TTC549 (cell line): ENCODE results near the gene SLC6A6.

ENCODE experiments used
- FAIRE-seq: peaks from 2 replicates; lab custom pipeline; 2012; peaks lifted over from hg19 to GRCh38; lab: Jason Lieb, UNC

Gene SLC6A6

GRCh38 chr3:14508505-14508819 lies 106.1 kb downstream of the SLC6A6 start:
- no peak for FAIRE-seq

DNA sequence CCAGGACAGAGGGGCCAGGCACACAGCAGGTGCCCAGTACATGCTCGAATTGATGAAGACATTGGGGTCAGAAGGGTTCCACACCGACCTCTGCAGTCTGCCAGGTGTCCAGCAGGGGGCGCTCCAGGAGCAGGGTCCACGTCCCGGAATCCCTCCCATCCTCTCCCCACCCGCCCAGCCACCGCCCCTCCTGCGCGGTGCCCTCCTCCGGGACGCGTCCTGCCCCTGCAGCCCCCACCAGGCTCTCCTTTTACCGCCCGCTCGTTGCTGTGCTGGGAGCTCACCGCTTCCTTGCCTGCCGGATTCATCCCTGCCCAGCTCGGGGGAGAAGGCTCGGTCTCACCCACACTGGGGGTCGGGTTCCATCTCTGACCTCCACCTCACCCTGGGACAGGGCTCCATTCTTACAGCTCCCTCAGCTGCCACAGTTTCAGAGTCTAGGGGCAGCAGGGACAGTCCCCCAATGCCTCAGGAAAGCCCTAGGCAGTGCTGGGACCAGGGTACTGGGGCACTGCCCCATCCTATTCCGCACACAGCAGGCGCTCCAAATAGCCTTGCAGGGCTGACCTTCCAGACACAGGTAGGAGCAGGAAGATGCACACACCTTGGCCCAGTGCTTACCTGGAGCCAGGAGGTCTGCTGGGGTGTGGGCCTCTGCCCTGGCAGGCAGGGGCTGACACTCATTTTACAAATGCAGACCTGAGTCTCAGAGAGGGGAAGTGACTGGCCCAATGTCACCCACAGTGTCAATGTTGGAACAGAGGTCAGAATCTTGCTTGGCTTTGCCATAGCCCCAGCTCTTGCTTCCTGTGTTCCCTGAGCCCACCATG lies 106.8 kb downstream of the SLC6A6 start:
- no peak for FAIRE-seq

DNA sequence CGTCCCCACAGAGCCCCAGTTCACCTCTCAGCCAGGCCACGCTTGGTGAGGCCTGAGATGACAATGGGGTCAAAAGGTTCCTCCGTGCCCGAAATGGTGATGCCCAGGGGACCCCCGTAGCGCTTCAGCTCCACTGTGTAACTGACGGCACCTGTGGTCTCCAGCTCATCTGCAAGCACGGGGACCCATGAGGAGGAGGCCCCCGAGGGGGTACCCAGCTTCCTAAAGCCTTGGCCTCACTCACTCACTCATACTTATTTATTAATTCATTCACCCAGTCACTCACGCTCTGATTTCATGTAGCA lies 107.3 kb downstream of the SLC6A6 start:
- no peak for FAIRE-seq

DNA sequence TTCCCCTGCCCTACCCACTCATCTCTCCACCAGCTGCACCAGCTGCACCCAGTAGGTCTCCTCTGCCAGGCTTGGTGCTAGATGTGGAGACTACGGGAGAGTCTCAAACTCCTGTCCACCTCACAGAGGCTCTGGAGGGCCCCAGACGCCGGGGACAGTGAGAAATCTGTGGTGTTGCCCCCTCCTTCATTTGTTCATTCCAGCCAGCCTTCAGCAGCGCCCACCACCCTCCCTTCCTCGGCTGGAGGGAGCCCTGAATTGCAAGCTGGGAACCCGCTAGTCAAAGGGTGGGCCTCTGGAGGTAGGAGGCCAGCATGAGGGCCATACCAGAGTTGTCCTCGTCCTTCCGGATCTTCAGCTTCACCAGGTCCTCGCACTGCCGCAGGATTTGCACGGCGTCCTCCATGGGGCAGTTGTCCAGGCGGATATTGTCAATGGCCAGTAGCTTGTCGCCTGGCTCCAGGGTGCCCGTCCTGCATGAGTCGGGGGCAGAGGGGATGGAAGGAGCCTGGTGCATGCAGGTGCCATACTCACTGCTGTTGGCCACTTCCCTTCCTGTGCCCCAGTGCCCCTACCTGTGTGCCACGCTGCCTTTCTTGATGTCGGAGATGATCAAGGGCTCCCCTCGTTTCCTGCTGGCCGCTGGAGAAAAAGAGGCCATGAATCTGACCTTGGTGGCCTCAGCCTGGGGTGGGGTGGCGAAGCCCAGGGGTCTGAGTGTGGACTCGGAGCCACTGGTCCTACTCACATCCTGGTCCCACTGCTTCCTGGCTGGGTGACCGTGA lies 108.6 kb downstream of the SLC6A6 start:
- FAIRE-seq: no peak

DNA sequence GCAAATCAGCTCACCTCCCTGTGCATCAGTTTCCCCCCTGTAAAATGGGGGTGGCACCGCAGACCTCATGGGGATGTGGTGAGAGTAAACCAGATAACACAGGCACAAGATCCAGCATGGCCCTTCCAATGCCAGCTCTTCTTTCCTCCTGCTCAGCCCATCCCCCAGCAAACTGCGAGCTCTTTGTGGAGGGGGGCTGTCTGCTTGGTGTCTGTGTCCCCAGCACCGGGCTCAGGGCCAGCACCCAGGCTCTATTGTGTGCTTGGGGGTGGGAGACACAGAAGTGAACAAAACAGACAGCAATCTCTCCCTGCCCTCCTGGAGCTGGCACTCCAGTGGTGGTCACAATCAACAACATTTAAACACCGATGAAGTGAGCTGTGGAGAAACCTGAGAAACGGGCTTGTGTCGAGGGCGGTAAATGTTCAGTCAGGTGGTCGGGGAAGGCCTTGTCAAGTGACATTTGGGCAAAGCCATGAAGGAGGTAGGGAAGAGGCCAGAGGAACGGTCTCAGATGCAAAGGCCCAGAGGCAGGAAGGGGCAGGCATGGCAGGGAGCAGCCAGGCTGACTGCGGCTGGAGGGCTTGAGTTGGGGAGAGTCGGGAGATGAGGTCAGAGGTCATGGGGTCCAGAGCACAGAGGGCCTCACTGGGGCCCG lies 109.3 kb downstream of the SLC6A6 start:
- no peak for FAIRE-seq

DNA sequence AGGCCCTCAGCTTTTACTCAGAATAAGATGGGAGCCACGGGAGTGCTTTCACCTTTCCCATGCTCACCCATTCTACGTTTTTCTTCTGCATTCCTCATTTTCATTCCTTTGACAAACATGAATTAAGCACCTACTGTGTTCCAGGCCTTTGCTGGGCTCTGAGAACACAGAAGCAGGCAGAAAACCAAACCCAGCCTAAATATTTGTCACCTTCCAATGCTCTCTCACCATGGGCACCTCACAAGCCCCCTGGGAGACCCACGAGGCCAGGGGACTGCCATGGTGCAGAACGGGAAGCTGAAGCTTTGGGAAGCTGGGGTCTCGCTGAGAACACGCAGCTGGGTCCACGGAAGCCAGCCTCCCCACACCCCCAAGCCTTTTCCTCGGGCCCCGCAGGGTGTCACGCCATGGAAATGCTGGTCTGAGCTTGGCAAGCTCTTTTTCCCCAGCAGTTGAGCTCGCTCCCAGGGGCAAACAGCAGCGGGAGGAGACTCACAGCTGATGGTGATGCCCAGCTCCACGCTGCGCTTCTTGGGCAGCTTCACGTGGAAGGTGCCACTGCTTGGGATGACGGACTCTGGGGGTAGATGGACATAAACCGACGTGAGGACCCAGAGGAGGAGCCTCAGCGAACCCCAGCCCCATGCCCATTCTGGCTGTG lies 110.0 kb downstream of the SLC6A6 start:
- FAIRE-seq: no peak

- no peak for FAIRE-seq
These were observed 110.5 kb downstream of the SLC6A6 start for GRCh38 chr3:14512942-14513327.

- FAIRE-seq: no peak
These were observed 111.3 kb downstream of the SLC6A6 start for GRCh38 chr3:14513566-14514322.

DNA sequence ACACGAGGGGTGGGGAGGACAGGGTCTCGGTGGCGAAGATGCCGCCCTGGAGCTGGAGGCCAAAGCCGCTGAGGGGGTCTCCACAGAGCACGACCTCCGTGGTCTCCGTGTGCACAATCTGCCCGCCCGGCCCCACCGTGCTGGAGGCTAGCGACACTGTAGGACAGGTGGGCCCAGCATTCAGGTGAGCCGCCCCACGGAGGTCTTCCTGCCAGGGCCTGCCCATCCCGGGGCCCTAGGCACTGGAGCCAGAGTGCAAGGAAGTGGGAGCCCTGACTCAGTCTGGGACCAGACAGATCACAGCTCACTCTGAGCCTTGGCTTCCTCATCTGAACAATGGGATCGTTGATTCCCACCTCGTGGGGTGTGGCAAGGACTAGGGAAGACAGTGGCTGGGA lies 111.9 kb downstream of the SLC6A6 start:
- no peak for FAIRE-seq

GRCh38 chr3:14515526-14515925 lies 113.1 kb downstream of the SLC6A6 start:
- peak; percentile 73 for FAIRE-seq

DNA sequence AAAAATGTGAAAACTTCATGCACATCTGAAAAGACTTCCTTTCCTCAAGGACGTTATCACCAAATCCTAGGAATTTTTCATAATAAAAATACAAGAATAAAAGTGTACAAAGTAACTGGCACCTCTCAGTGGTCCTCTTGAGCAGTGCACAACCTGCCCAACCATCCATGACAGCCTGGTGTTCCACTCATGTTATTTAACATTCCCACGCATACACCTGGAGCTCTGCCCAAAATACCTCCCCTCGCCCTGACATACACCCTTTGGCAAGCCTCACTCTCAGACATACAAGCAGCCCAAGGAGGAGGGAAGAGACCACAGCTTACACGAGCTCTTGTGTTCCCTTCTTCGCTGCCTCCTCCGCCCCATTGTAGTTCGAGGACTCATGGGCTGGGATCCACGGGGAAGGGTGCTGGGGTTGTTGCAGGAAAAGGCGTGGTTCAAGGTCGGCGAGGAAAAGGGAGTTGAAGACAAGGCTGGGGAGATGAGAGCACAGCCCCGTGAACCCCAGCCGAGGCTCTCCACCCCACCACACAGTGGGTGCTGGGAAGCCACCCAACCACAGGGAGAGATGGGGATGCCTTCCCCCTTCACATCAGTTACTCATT lies 114.4 kb downstream of the SLC6A6 start:
- FAIRE-seq: no peak

GRCh38 chr3:14517601-14518431 lies 115.4 kb downstream of the SLC6A6 start:
- FAIRE-seq: no peak

- FAIRE-seq: no peak
These were observed 116.0 kb downstream of the SLC6A6 start for GRCh38 chr3:14518432-14518802.

DNA sequence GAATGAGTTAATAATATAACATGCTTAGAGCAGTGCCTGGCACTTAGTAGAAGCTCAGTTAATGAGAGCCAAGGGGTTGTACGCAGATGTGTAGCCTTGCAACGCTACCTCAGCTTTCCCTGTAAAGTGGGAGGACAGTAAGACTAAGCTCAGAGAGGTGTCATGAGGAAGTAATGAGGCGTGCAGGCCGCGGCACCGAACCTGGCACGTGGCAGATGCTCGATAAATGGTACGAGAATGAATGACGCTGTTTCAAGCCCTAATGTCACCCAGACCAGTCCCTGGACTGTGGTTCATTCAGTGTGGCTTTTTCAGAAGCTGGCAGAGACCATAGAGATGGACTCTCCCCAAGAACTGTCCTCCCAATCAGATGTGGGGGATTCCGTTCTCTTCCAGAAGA lies 116.5 kb downstream of the SLC6A6 start:
- no peak for FAIRE-seq

GRCh38 chr3:14519406-14519805 lies 117.0 kb downstream of the SLC6A6 start:
- no peak for FAIRE-seq

- FAIRE-seq: no peak
These were observed 117.7 kb downstream of the SLC6A6 start for GRCh38 chr3:14520149-14520548.

- FAIRE-seq: no peak
These were observed 118.6 kb downstream of the SLC6A6 start for GRCh38 chr3:14520967-14521366.

DNA sequence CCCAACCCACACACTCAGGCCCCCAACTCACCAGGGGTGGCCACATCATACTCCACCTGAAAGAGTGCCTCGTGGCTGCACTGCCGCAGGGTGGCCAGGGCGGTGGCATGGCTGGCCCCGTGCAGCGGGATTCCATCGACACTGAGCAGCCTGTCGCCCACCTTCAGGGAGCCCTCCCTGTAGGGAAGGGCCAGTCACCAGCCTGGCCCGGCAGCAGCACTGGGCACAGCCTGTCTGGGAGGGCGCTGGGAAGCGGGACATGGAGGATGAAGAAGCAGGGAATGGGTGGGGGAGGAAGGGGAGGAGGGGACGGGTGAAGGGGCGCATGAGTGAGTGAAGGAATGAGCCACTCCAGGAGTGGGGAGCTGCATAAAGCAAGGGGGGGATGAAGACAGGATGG lies 119.2 kb downstream of the SLC6A6 start:
- no peak for FAIRE-seq

- FAIRE-seq: no peak
These were observed 119.8 kb downstream of the SLC6A6 start for GRCh38 chr3:14522129-14522691.

DNA sequence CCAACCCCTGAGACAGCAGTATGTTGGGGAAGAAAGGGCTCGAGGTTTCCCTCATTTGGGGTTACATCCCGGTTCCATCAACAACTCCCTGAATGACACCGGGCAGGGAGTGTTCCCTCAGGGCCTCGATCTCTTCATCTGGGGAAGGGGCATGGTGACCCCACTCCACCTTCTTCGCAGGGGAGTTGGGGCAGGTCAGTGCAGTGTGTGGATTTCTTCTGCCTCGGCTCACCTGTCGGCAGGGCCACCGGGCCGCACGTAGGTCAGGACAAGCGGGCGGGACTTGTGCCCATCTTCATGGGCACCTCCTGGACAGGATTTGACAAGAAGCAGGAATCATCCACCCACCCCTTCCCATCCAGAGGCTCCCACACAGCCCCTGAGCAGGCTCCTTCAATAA lies 120.4 kb downstream of the SLC6A6 start:
- FAIRE-seq: no peak

GRCh38 chr3:14523792-14524191 lies 121.4 kb downstream of the SLC6A6 start:
- no peak for FAIRE-seq
